Uterine smooth muscle cell (primary cell): Measurements from ENCODE around the gene RASSF3. TPM values are rescaled to one million over a fixed set of nuclear protein-coding genes. Genes with fewer than 3 reads are reported as not detected.

Experiments used
- total RNA-seq: library from RNA; depleted of rRNA; stranded (reverse); fragments of >200 nt; gene quantifications from 2 replicates; pipeline ENCODE4 v1.2.3, GENCODE V29; 2014

The RASSF3 gene, protein sequence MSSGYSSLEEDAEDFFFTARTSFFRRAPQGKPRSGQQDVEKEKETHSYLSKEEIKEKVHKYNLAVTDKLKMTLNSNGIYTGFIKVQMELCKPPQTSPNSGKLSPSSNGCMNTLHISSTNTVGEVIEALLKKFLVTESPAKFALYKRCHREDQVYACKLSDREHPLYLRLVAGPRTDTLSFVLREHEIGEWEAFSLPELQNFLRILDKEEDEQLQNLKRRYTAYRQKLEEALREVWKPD
- 44.1 and 49.6 TPM in 2 replicates for total RNA-seq

DNA sequence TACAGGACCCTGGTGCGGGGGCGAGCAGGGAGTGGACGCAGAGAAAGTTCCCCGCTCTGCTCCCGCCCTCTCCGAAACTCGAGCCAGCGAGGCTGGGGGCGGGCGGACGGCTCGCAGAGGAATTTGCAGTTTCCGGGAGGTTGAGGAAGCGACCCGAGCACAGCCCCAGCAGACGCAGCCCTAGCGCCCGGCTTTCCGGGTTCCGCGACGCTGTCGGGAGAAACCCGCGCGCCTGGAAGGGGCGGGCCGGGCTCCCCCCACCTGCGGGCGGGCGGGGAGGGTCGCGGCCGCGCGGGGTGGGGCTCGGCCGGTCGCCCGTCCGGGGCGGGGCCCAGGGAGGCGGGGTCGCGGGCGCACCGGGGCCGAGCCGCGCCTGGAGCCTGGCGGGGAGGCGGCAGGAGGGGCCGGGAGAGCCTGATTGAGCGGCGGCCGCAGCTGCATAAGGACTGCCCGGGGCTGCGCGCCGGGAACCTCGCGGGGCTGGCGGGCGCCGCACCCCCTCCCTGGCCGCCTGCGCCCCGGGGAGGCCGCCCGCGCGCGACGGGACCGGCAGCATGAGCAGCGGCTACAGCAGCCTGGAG, at the start of gene RASSF3:
Gene RASSF3, plus strand, starts transcription at position 417 of the 581 bp plus-strand sequence. Its CDS starts 138 bp downstream, at position 555.

Other genes starting within 250 kb of the RASSF3 start
- 3.3 and 3.9 TPM in 2 replicates for gene C12orf56, start 219.7 kb upstream of the RASSF3 start, total RNA-seq
- gene XPOT, start 206.1 kb upstream of the RASSF3 start, total RNA-seq = 164 and 231 TPM in 2 replicates
- 47.8 and 48.1 TPM in 2 replicates for gene TBK1, start 158.4 kb upstream of the RASSF3 start, total RNA-seq
- gene GNS, start 148.9 kb downstream of the RASSF3 start, total RNA-seq = 136 and 265 TPM in 2 replicates
- gene TBC1D30, start 214.2 kb downstream of the RASSF3 start, total RNA-seq = 0.33 and 0.87 TPM in 2 replicates